KOPT-K1 (cell line): ENCODE data around the gene SSC5D.
"Not testable (repeated sequence)": the region's sequence is repeated elsewhere in the genome, so short reads cannot be mapped to it uniquely, and the experiment has no call there.

Experiments used
- H3K27ac ChIP-seq: fragments of 200-600 bp; sonication (generic); 2 replicates; pipeline ENCODE4 v1.5.1; 2016; ENCODE audit warnings: antibody characterized with exemption, mild to moderate bottlenecking, low read depth, low read length; ENCODE audit not compliant: poor library complexity, severe bottlenecking
- H3K36me3 ChIP-seq: fragments of 200-600 bp; sonication (generic); 2 replicates; pipeline ENCODE4 v1.5.1; 2017; ENCODE audit warnings: antibody characterized with exemption, mild to moderate bottlenecking, low read length, moderate library complexity; ENCODE audit not compliant: insufficient read depth
- H3K9me3 ChIP-seq: fragments of 200-600 bp; sonication (generic); 2 replicates; pipeline ENCODE4 v1.5.1; 2017; ENCODE audit warnings: antibody characterized with exemption, low read length, mild to moderate bottlenecking; ENCODE audit not compliant: insufficient read depth, poor library complexity, severe bottlenecking

The SSC5D gene

DNA sequence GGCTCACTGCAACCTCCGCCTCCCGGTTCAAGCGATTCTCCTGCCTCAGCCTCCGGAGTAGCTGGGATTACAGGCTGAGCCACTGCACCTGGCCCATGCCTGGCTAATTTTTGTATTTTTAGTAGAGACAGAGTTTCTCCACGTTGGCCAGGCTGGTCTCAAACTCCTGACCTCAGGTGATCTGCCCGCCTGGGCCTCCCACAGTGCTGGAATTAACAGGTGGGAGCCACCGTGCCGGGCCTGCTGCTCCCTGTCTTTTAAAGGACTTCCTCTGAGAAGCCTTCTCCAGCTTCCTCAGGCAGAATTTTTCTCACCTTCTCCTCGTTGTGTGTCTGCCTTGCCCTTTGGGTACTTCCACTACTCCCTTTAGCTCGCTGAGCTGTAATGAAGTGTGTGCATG, 8.6 kb downstream of the SSC5D start:
- H3K36me3 ChIP-seq, H3K9me3 ChIP-seq, H3K27ac ChIP-seq: not testable (repeated sequence)

- Histone ChIP-seq H3K27ac (no peak overlapping the region), H3K9me3 (no peaks in the 10 kb centered on the region), H3K36me3 (no peaks in the 10 kb centered on the region)
These were observed 9.5 kb downstream of the SSC5D start for GRCh38 chr19:55497763-55498162.

DNA sequence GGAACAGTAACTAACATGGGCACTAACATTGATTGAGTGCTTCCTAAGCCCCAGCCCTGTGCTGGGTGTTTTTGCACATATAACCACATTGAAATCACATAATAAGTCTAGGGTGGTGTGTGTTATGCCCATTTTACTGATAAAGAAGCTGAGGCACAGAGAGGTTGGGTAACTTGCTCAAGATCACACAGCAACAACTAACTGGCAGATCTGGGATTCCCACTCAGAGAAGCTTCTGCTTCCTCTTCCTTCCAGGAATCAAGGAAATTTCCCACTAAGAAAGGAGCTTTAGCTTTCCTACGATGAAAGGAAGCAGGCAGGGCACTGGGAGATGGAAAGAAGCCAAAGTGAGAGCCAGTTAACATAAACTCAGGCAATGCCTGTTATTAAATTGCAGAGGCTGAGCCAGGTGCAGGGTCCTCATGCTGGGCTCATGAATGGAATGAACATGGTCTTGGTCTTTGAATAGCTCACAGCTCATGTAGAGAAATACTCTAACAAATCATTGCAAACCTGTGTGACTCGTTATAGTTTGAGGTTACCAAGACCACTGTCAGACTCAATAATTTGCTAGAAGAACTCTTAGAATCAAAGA, 10.1 kb downstream of the SSC5D start:
- no peak overlapping the region for H3K27ac ChIP-seq
- H3K9me3 ChIP-seq: no peaks in the 10 kb centered on the region
- no peaks in the 10 kb centered on the region for H3K36me3 ChIP-seq

DNA sequence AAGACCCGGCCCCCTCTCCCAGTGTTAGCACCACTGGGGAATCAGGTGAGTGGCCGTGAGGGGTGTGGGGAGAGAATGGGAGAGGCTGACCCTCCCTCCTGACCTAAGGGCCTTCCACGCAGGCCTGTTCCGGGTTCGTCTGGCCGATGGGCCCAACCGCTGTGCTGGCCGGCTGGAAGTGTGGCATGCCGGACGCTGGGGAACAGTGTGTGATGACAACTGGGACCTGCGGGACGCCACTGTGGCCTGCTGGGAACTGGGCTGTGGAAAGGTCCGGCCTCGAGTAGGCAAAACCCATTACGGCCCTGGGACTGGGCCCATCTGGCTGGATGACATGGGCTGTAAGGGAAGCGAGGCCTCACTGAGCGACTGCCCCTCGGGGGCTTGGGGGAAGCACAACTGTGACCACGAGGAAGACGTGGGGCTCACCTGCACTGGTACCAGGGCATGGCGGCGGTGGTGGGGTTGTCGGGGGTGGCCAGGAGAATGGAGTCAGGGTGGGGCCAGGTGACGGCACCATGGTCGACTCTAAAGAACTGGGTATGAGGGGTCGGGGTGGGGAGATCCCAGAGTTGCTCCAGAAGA, 12.2 kb downstream of the SSC5D start:
- no peaks in the 10 kb centered on the region for H3K9me3 ChIP-seq
- H3K27ac ChIP-seq: no peak overlapping the region
- no peaks in the 10 kb centered on the region for H3K36me3 ChIP-seq

DNA sequence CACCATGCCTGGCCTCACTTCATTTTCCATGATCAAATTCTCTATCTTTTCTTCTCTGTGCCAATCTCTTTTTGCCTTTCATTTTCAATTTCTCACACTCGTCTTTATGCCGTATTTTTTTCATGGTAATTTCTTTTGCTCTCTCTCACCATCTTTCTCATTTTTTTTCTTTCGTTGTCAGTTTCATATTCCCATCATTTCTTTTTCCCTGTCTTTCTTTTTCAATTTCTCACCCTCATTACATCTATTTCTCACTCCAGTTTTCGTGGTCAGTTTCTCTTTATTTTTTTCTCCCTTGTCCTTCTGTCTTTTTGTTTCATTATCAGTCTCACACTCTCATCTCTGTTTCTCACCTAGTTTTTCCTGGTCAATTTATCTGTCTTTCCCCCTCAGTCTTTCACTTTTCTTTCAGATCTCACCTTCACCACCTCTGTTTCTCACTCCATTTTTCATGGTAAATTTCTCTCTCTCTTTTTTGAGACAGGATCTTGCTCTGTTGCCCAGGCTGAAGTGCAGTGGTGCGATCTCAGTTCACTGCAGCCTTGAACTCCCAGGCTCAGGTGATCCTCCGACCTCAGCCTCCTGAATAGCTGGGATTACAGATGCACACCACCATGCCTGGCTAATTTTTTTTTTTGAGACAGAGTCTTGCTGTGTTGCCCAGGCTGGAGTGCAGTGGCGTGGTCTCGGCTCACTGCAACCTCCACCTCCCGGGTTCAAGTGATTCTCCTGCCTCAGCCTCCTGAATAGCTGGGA, 14.1 kb downstream of the SSC5D start:
- Histone ChIP-seq H3K9me3 (no peaks in the 10 kb centered on the region), H3K36me3 (no peaks in the 10 kb centered on the region), H3K27ac (no peak overlapping the region)

- peak overlapping the region; percentile 45 for H3K27ac ChIP-seq
- no peaks in the 10 kb centered on the region for H3K9me3 ChIP-seq
- H3K36me3 ChIP-seq: no peaks in the 10 kb centered on the region
These were observed 14.9 kb downstream of the SSC5D start for GRCh38 chr19:55503157-55503501.

DNA sequence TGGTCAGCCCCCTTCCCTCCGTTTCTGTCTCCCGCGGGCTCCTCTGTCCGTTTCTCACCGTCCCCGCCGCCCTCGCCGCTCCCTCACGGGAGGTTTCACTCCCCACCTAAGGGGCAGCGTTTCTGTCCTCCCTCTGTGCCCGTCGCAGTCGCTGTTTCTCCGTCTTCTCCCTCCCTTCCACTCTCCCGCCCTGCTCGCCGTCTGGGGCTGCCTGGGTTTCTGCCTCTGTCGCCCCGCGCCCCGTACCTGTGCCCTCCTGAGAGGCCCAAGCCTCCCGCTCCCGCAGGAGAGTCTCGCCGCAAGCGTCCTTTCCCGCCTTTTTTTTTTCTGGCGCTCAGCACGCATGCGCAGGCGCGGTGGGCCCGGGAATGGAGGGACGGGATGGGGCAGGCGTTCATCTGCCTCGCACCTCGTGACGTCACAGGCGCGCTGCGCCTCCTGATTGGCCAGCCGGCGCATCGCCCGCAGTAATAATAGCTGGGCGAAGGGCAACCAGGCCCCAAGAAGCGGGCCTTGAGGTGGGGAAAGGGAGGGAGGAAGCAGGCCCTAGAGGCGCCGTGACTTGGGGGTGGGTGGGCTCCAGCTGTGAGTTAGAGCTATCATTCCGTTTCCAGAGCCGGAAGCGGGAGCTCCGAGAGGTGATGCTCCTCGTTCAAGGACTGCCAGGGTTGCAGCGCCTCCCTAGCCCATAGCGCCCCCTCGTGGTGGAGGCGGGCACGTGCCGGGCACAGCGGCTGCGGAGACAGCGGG, 15.4 kb downstream of the SSC5D start:
- no peaks in the 10 kb centered on the region for H3K36me3 ChIP-seq
- H3K9me3 ChIP-seq: no peaks in the 10 kb centered on the region
- peak overlapping the region; percentile 45 for H3K27ac ChIP-seq

DNA sequence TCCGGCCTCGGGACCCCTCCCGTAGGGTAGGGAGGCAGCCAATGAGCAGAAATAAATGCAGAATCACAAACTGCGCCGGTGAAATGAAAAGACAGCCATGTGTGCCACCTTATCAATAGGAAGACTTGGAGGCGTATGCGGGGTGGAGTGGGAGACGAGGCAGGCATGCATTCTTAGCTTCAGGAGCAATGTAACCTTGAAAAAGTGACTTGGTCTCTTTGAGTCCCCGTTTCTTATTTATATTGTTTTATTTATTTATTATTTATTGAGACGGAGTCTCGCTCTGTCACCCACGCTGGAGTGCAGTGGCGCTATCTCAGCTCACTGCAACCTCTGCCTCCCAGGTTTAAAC, 16.0 kb downstream of the SSC5D start:
- Histone ChIP-seq H3K36me3 (no peaks in the 10 kb centered on the region), H3K27ac (no peak overlapping the region), H3K9me3 (no peaks in the 10 kb centered on the region)

- H3K36me3 ChIP-seq: no peaks in the 10 kb centered on the region
- H3K27ac ChIP-seq: no peak overlapping the region
- H3K9me3 ChIP-seq: no peaks in the 10 kb centered on the region
These were observed 16.7 kb downstream of the SSC5D start for GRCh38 chr19:55504981-55505380.

- no peaks in the 10 kb centered on the region for H3K9me3 ChIP-seq
- H3K36me3 ChIP-seq: no peaks in the 10 kb centered on the region
- no peak overlapping the region for H3K27ac ChIP-seq
These were observed 19.9 kb downstream of the SSC5D start for GRCh38 chr19:55508120-55508519.

GRCh38 chr19:55516878-55517620, 28.8 kb downstream of the SSC5D start:
- no peak overlapping the region for H3K27ac ChIP-seq
- H3K36me3 ChIP-seq: no peaks in the 10 kb centered on the region
- no peaks in the 10 kb centered on the region for H3K9me3 ChIP-seq

- Histone ChIP-seq H3K9me3 (no peaks in the 10 kb centered on the region), H3K27ac (no peak overlapping the region), H3K36me3 (no peaks in the 10 kb centered on the region)
These were observed 31.4 kb downstream of the SSC5D start for GRCh38 chr19:55519451-55520311.

DNA sequence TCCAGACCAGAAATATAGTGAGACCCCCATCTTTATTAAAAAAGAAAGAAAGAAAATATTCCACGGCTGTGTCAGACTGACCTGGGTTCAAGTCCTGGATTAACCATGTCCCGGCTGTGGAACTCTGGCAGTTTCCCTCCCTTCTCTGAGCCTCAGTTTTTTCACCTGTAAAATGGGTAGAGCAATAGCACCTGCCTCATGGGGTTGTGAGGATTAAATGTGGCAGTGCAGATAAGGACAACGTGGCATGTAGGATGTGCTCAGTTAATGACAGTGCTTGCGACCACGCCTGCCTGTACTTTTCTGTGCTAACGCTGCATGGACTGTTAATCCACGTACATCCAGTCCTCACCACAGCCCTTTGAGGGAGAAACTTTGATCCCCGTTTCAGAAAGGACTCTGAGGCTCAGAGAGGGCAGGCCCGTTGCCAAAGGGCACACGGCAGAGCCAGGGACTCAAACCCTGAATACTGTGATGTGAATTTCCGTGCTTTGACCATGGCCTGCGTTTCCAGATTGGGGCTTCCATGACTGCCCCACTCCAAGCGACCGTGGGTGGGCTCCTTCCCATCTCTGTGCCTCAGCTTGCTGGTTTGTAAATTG, 32.6 kb downstream of the SSC5D start:
- Histone ChIP-seq H3K27ac (no peak overlapping the region), H3K36me3 (no peaks in the 10 kb centered on the region), H3K9me3 (no peaks in the 10 kb centered on the region)
